ENCODE results near the gene ERC2.

- TF ChIP-seq ARNTL (CRISPR knock-in tag; IDR thresholded peaks at IDR 0.05; ENCODE audit: borderline replicate concordance, low read depth) (no peak), CSRNP3 (CRISPR knock-in tag; IDR thresholded peaks at IDR 0.05) (no peak), SNAI2 (CRISPR knock-in tag; IDR thresholded peaks at IDR 0.05) (no peak), ZFP3 (CRISPR knock-in tag; IDR thresholded peaks at IDR 0.05) (no peak), PATZ1 (CRISPR knock-in tag; IDR thresholded peaks at IDR 0.05; ENCODE audit: borderline replicate concordance) (no peak)
- TF ChIP-seq, protein P1, sequence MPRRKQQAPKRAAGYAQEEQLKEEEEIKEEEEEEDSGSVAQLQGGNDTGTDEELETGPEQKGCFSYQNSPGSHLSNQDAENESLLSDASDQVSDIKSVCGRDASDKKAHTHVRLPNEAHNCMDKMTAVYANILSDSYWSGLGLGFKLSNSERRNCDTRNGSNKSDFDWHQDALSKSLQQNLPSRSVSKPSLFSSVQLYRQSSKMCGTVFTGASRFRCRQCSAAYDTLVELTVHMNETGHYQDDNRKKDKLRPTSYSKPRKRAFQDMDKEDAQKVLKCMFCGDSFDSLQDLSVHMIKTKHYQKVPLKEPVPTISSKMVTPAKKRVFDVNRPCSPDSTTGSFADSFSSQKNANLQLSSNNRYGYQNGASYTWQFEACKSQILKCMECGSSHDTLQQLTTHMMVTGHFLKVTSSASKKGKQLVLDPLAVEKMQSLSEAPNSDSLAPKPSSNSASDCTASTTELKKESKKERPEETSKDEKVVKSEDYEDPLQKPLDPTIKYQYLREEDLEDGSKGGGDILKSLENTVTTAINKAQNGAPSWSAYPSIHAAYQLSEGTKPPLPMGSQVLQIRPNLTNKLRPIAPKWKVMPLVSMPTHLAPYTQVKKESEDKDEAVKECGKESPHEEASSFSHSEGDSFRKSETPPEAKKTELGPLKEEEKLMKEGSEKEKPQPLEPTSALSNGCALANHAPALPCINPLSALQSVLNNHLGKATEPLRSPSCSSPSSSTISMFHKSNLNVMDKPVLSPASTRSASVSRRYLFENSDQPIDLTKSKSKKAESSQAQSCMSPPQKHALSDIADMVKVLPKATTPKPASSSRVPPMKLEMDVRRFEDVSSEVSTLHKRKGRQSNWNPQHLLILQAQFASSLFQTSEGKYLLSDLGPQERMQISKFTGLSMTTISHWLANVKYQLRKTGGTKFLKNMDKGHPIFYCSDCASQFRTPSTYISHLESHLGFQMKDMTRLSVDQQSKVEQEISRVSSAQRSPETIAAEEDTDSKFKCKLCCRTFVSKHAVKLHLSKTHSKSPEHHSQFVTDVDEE (CRISPR knock-in tag; IDR thresholded peaks at IDR 0.05): no peak
Observed at GRCh38 chr3:55823829-55824228, 644.4 kb downstream of the ERC2 start.

Data from SK-N-SH treated with all-trans-retinoic acid at 6 μM for 48 hours (cell line).